IPS-18c (cell line): ENCODE measurements around the gene RET.

ENCODE experiments used
- H3K4me3 ChIP-seq: 2 replicates; pipeline ENCODE4 v1.7.0; 2013; ENCODE audit warnings: low read depth, mild to moderate bottlenecking, low read length, moderate library complexity; ENCODE audit not compliant: insufficient read depth
- H3K9me3 ChIP-seq: one replicate; pipeline ENCODE4 v1.6.1; 2013; ENCODE audit warnings: mild to moderate bottlenecking, low read length, moderate library complexity; ENCODE audit not compliant: control insufficient read depth, insufficient read depth

RET gene

DNA sequence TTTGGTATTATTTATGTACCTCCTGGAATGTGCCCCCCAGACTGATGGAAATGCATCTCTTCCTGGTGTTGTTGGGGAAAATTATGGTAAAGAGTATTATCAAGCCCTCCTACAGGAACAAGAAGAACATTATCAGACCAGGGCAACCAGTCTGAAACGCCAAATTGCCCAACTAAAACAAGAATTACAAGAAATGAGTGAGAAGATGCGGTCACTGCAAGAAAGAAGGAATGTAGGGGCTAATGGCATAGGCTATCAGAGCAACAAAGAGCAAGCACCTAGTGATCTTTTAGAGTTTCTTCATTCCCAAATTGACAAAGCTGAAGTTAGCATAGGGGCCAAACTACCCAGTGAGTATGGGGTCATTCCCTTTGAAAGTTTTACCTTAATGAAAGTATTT, 78.4 kb downstream of the RET start:
- H3K9me3 ChIP-seq, result no peaks in the 10 kb centered on the region
- H3K4me3 ChIP-seq, result no peak overlapping the region

DNA sequence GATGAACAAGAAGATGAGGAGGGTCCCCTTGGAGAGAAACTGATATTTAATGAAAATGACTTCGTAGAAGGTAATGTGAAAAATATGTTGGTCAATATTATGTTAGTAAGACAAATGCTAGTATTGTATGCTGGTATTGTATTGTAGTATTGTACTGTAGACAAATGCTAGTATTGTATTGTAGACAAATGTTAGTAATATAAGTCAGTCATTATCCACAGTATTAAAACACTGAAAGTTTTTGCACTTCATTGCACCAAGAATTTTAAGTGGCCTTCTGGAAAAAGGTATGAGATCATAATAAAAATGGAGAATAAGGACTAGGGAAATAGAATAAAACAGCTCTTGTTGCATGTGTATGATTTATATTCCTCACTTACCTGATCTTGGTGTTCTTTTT, 78.9 kb downstream of the RET start:
- no peaks in the 10 kb centered on the region for H3K9me3 ChIP-seq
- no peak overlapping the region for H3K4me3 ChIP-seq

DNA sequence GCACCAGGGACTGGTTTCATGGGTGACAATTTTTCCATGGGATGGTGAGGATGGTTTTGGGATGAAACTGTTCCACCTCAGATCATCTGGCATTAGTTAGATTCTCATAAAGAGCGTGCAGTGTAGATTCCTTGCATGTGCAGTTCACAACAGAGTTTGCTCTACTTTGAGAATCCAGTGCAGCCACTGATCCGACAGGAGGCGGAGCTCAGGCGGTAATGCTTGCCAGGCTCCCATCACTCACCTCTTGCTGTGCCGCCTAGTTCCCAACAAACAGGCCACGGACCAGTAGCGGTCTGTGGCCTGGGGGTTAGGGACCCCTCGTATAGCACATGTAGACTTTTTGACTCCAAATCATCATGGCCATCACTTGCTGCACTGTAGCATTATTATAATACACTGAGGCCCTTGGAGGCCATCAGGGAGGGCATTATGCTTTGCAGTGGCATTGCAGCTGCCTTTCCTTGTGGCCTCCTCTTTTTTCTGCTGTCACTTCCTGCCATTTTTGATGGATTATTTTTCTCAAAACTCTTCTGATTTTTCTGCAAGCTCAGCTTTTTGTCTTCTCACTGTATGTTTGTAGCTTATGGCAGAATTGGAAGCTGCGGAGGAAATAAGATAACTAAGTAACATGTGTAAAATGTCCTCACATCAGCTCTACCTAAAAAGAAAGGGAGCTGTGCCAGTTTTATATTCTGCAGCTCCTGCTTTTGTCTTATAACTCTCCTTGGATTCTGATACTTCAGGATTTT, 79.9 kb downstream of the RET start:
- Histone ChIP-seq H3K4me3 (no peak overlapping the region), H3K9me3 (no peaks in the 10 kb centered on the region)

- Histone ChIP-seq H3K4me3 (no peak overlapping the region), H3K9me3 (no peaks in the 10 kb centered on the region)
Measured at GRCh38 chr10:43158636-43159035, 81.8 kb downstream of the RET start.

- no peak overlapping the region for H3K4me3 ChIP-seq
- no peaks in the 10 kb centered on the region for H3K9me3 ChIP-seq
Measured at GRCh38 chr10:43160046-43160920, 83.4 kb downstream of the RET start.

DNA sequence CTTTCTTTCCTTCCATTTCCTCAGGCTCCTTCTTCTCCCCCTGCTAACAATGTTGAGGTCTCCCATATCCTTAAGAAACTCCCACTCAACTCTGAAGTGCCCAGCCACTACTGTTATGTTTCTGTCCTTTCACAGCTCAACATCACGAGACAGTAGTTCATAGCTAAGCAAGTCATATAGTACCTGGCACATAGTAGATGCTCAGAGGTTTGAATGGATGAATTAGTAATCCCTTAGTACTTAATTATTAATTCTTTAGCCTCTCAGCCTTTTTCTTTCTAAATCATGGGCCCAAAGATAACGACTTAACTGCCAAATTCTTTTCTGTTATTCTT, 84.0 kb downstream of the RET start:
- no peak overlapping the region for H3K4me3 ChIP-seq
- H3K9me3 ChIP-seq, result no peaks in the 10 kb centered on the region

- Histone ChIP-seq H3K4me3 (no peak overlapping the region), H3K9me3 (no peaks in the 10 kb centered on the region)
Measured at GRCh38 chr10:43162604-43163003, 85.7 kb downstream of the RET start.

- H3K9me3 ChIP-seq, result no peaks in the 10 kb centered on the region
- H3K4me3 ChIP-seq, result no peak overlapping the region
Measured at GRCh38 chr10:43166207-43166879, 89.5 kb downstream of the RET start.

GRCh38 chr10:43166880-43167497, 90.1 kb downstream of the RET start:
- H3K9me3 ChIP-seq, result no peaks in the 10 kb centered on the region
- H3K4me3 ChIP-seq, result no peak overlapping the region

GRCh38 chr10:43167498-43167889, 90.6 kb downstream of the RET start:
- no peaks in the 10 kb centered on the region for H3K9me3 ChIP-seq

GRCh38 chr10:43170491-43170890, 93.6 kb downstream of the RET start:
- peaks cover 2% of the 10 kb centered on the region for H3K9me3 ChIP-seq
- no peak overlapping the region for H3K4me3 ChIP-seq

More at GRCh38 chr10:43167498-43167889, 90.6 kb downstream of the RET start:
- H3K4me3 ChIP-seq, result no peak overlapping the region

DNA sequence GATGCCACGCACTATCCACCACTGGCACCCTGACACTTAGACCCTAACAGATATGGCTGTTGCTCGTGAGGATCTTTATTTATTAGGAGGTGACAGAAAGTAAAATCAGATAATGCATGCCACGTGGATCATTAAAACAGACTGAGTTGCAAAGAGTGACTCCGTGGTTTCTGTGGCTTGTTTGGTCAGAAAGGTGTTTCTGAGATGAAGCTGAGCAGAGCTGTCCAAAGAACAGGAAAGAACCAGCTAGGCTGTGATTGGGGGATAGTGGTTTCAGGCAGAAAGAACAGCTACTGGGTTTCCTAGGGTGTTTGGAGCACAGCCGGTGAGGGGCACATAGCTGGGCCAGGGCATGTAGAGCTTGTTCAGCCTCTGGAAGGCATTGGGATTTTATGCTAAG, 95.8 kb downstream of the RET start:
- peaks cover 2% of the 10 kb centered on the region for H3K9me3 ChIP-seq
- no peak overlapping the region for H3K4me3 ChIP-seq

DNA sequence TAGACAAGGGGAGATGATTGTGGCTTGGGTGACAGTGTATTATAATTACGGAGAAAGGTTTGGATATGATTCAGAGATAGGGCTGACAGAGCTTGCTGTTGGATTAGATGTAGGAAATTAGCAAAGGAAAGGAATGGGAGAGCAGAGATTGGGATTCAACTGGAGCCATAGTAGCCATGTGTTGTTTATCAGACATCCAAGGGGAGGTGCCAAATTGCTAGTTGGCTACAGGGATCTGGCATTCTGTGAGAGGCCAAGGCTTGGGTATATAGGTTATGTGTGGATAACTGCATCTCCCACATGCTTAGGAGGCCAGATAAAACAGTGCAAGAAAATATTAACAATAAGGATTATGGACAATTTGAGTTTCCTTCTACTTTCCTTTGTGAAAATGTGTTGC, 96.3 kb downstream of the RET start:
- Histone ChIP-seq H3K4me3 (no peak overlapping the region), H3K9me3 (peaks cover 2% of the 10 kb centered on the region)

DNA sequence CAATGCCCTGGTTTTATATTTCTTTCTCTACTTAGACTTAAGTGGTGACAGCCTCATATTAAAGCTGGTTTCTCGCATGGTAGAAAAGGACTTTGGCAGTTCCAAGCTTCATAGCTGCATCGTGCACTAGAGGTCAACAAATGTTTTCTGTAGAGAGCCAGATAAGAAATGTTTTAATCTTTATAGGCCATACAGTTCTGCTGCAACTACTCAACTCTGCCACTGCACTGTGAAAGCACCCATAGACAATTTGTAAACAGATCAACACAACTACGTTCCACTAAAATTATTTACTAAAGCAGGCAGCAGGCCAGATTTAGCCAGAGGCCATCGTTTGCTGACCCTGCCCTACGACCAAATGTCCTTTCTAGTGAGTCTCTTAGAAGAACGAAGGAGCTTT, 98.1 kb downstream of the RET start:
- peaks cover 2% of the 10 kb centered on the region for H3K9me3 ChIP-seq
- H3K4me3 ChIP-seq, result no peak overlapping the region

GRCh38 chr10:43176271-43176670, 99.4 kb downstream of the RET start:
- Histone ChIP-seq H3K4me3 (no peak overlapping the region), H3K9me3 (peaks cover 2% of the 10 kb centered on the region)

GRCh38 chr10:43177595-43177994, 100.7 kb downstream of the RET start:
- Histone ChIP-seq H3K9me3 (peaks cover 2% of the 10 kb centered on the region), H3K4me3 (no peak overlapping the region)
